ENCODE measurements around the gene NHERF2.
A peak's percentile ranks its signal among the peaks of the same experiment; 100 is the strongest.

Gene NHERF2

GRCh38 chr16:2043667-2044451 lies 17.2 kb downstream of the NHERF2 start:
- H3K36me3 Mint-ChIP-seq (ENCODE audit: low read depth) = no peaks in the 10 kb centered on the region
- no peak overlapping the region for H3K4me3 Mint-ChIP-seq
- no peaks in the 10 kb centered on the region for H3K27me3 Mint-ChIP-seq (ENCODE audit: low read depth)
- H3K9me3 Mint-ChIP-seq = no peaks in the 10 kb centered on the region
- TF ChIP-seq CTCF (IDR thresholded peaks at IDR 0.05; ENCODE audit: unreplicated experiment in 3 of 3) = no peak
- H3K27ac Mint-ChIP-seq = no peak overlapping the region
- H3K4me1 Mint-ChIP-seq = peaks cover 25% of the 10 kb centered on the region

GRCh38 chr16:2044541-2044940 lies 17.8 kb downstream of the NHERF2 start:
- Mint-ChIP-seq H3K27ac (peak overlapping the region in 1 of 3 experiments; percentile 37), H3K4me1 (peaks cover 18% of the 10 kb centered on the region), H3K9me3 (no peaks in the 10 kb centered on the region), H3K4me3 (no peak overlapping the region), H3K27me3 (ENCODE audit: low read depth) (no peaks in the 10 kb centered on the region), H3K36me3 (ENCODE audit: low read depth) (no peaks in the 10 kb centered on the region)
- no peak for TF ChIP-seq CTCF (IDR thresholded peaks at IDR 0.05; ENCODE audit: unreplicated experiment in 3 of 3)

- no peak for TF ChIP-seq CTCF (IDR thresholded peaks at IDR 0.05; ENCODE audit: unreplicated experiment in 3 of 3)
- H3K4me1 Mint-ChIP-seq = peaks cover 15% of the 10 kb centered on the region
These were observed 19.5 kb downstream of the NHERF2 start for GRCh38 chr16:2045965-2046892.

GRCh38 chr16:2046893-2047329 lies 20.2 kb downstream of the NHERF2 start:
- peaks cover 9% of the 10 kb centered on the region for H3K36me3 Mint-ChIP-seq (ENCODE audit: low read depth)
- H3K4me1 Mint-ChIP-seq = peaks cover 15% of the 10 kb centered on the region
- H3K27me3 Mint-ChIP-seq (ENCODE audit: low read depth) = no peaks in the 10 kb centered on the region
- peak overlapping the region; percentile 86 to 96 (median 89) for H3K27ac Mint-ChIP-seq
- no peaks in the 10 kb centered on the region for H3K9me3 Mint-ChIP-seq
- peak overlapping the region; percentile 93 to 95 (median 94) for H3K4me3 Mint-ChIP-seq
- TF ChIP-seq CTCF (IDR thresholded peaks at IDR 0.05; ENCODE audit: unreplicated experiment in 3 of 3) = no peak

More at GRCh38 chr16:2045965-2046892, 19.5 kb downstream of the NHERF2 start:
- Mint-ChIP-seq H3K36me3 (ENCODE audit: low read depth) (peaks cover 5% of the 10 kb centered on the region), H3K27me3 (ENCODE audit: low read depth) (no peaks in the 10 kb centered on the region), H3K4me3 (peak overlapping the region; percentile 93 to 95 (median 94)), H3K27ac (peak overlapping the region; percentile 86 to 96 (median 89)), H3K9me3 (no peaks in the 10 kb centered on the region)

- H3K4me1 Mint-ChIP-seq = peaks cover 15% of the 10 kb centered on the region
- H3K4me3 Mint-ChIP-seq = peak within 1 kb of the TSS; percentile 93 to 95 (median 94)
- no peaks in the 10 kb centered on the region for H3K9me3 Mint-ChIP-seq
- peak; percentile 26 to 56 (median 35) for TF ChIP-seq CTCF (IDR thresholded peaks at IDR 0.05; ENCODE audit: unreplicated experiment in 3 of 3)
- H3K27ac Mint-ChIP-seq = peak within 1 kb of the TSS; percentile 86 to 96 (median 89)
- H3K36me3 Mint-ChIP-seq (ENCODE audit: low read depth) = peaks cover 11% of the 10 kb centered on the region
- H3K27me3 Mint-ChIP-seq (ENCODE audit: low read depth) = no peaks in the 10 kb centered on the region
These were observed 20.8 kb downstream of the NHERF2 start, which contains the start of the genes NTHL1 and TSC2 for GRCh38 chr16:2047330-2048115. NTHL1 (minus strand) TSS chr16:2047834; CDS start chr16:2047823, 11 bp downstream. TSC2 (plus strand) TSS chr16:2047985; CDS start chr16:2048616, 631 bp downstream.
